NB4 (cell line): ENCODE measurements around the gene SFMBT2.

ENCODE experiments used
- DNase-seq: peaks from one replicate; pipeline ENCODE4 v3.0.0; 2010; ENCODE audit warnings: low read depth
- H3K4me3 ChIP-seq: one replicate; pipeline ENCODE4 v1.5.1; 2011; ENCODE audit warnings: mild to moderate bottlenecking, low read depth, low read length, moderate library complexity
- CTCF ChIP-seq: IDR thresholded peaks from one replicate; pipeline ENCODE4 v1.5.1; 2012; ENCODE audit warnings: low read depth, low read length
- MAX ChIP-seq: IDR thresholded peaks from 2 replicates; pipeline ENCODE4 v1.6.1; 2011; ENCODE audit warnings: low read depth, low read length
- MYC ChIP-seq: IDR thresholded peaks from 2 replicates; pipeline ENCODE4 v1.6.1; 2011; ENCODE audit warnings: low read depth, low read length
- POLR2A ChIP-seq: IDR thresholded peaks from 2 replicates; pipeline ENCODE4 v1.6.1; 2011; ENCODE audit warnings: mild to moderate bottlenecking; ENCODE audit not compliant: insufficient read length; ENCODE audit errors: extremely low read depth

Gene SFMBT2

GRCh38 chr10:7380704-7381241 lies 30.1 kb downstream of the SFMBT2 start:
- no peak for DNase-seq
- no peak overlapping the region for H3K4me3 ChIP-seq
- TF ChIP-seq MAX (no peak), POLR2A (no peak), MYC (no peak), CTCF (no peak)

- TF ChIP-seq MAX (no peak), CTCF (no peak), MYC (no peak), POLR2A (no peak)
- no peak overlapping the region for H3K4me3 ChIP-seq
- DNase-seq = no peak
Measured at GRCh38 chr10:7378602-7379403, 32.0 kb downstream of the SFMBT2 start.

- TF ChIP-seq POLR2A (no peak), MAX (no peak), MYC (no peak), CTCF (no peak)
- no peak overlapping the region for H3K4me3 ChIP-seq
- no peak for DNase-seq
Measured at GRCh38 chr10:7377614-7378248, 33.1 kb downstream of the SFMBT2 start.

- no peak for DNase-seq
- TF ChIP-seq MYC (no peak), CTCF (no peak), MAX (no peak), POLR2A (no peak)
- H3K4me3 ChIP-seq = no peak overlapping the region
Measured at GRCh38 chr10:7374795-7375194, 36.0 kb downstream of the SFMBT2 start.

- H3K4me3 ChIP-seq = no peak overlapping the region
- DNase-seq = peak; percentile 51
- TF ChIP-seq MAX (no peak), CTCF (no peak), MYC (no peak), POLR2A (no peak)
Measured at GRCh38 chr10:7373039-7373438, 37.8 kb downstream of the SFMBT2 start.
